Colon (tissue), 2 donors: ENCODE results near the gene EVI5L.
"Not testable (repeated sequence)": the region's sequence is repeated elsewhere in the genome, so short reads cannot be mapped to it uniquely, and the experiment has no call there.

Experiments
- FAIRE-seq: peaks from 2 replicates; lab custom pipeline; 2012; peaks lifted over from hg19 to GRCh38; lab: Jason Lieb, UNC
- donor health status: control.
- donor health status: control.

Gene EVI5L

DNA sequence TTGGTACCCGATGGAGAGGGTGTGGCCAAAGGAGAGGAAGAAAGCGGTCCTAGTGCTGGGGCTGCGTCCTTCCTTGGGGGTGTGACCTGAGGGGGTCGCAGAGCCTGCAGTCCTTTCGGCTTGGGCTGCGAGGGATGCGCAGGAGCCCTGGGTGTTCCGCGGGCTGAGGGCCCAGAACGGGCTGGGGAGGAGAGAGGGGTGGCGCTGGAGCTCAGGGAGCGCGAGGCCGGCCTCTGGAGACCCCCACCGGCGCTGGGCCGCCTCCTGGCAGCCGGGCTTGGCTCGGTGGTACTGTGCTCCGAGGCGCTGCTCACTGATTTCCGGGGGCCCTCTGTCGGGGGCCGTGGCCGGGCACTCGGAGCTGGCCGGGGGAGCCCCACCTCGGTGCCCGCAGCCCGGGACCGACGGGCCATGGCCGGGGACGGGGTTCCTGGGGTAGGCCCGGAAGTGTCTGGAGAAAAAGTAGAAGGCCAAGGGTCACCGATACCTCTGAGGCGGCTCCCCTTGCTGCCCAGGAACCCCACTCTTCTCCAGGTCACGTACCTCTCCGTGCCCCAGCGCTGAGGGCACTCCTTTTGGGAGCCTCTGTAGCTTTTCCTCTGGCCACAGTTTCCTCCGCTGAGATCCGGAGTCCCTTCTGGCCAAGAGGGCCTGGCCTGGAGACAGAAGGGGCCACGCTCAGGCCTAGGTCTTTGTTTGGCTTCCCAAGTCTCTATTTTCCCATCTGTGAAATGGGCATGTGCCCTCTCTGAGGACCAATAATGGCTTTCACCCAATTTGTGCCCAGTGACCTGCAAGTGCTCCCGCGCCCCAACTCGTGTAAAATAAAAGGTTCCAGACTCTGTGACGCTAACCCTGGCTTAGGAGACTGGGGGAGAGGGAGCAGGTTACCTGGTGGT is 42.5 kb downstream of the EVI5L start:
- FAIRE-seq, result no peak

DNA sequence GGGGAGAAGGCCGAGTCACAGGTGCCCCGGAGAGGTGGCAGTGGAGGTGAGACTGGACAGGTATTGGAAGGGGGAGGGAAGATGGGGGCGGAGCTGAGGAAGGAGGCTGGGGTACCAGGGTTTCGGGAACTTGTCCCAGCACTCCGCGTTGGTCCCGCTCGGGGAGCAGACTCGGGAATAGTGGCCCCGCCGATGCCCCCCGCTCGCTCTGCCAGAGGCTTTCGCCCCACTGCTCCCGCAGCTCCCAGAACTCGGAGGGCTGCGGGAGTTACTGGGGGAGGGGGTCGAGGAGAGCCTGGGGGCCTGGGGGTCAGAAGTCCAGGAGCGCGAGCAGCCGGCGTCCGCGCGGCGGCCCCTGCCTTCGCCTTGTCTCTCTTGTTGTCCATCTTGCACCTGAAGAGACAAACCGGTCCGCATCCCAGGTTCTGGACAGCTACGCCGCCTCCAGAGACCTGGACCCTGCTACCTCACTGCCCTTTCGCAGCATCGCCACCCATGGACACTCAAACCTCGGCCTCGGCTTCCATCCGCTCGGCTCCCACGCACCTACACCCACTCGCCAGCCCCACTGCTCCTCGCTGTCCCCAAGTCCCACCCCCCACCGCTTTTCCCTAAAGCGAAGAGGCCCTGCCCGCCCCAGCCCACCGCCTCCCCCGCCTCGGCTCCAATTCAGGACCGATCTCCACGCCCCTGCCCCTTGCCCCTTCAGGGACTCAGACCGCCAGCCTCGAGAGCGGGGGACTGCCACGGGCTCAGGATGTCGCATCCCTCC is 43.5 kb downstream of the EVI5L start:
- no peak for FAIRE-seq

DNA sequence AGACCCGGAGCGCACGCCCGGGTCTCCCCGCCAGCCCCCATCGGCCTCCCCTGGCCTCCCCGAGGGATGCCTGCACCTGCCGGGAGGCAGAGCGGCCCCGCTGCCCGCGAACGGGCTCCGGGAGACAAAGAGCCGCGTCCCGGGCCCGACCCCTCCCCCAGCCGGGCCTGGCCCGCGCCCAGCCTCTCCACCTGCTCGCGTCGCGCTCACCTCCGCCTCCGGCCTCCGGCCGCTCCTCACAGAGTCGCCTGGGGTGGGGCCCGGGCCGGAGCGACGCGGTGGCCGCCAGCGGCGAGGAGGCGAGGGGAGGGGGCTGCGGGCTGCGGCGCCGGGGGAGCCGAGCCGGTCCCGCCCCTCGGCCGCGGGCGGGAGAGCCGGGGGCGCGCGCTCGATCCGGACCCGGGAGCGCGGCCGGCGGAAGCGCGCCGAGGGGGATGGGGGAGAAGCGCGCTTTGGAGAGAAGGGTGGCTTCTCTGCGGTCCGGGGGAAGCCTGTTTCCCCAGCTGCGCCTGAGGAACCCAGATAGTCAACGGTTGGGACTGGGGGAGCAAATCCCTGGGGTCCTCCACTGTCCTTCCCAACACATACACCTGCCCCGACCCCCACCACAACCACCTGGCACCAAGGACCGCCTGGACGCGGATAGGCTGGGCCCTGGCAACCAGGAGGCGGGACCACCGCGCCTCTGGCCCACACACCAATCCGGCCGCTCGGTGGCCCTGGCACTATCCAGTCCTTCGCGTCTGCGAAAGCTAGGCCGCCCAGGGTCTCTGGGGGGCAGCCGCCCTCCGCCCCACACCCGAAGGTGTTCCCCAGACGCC is 44.3 kb downstream of the EVI5L start, which contains the start of gene PRR36:
TSS of gene PRR36 (minus strand) at position 315 of the 821 bp plus-strand sequence. CDS start 701 bp downstream, outside the sequence.
- FAIRE-seq, result no peak

DNA sequence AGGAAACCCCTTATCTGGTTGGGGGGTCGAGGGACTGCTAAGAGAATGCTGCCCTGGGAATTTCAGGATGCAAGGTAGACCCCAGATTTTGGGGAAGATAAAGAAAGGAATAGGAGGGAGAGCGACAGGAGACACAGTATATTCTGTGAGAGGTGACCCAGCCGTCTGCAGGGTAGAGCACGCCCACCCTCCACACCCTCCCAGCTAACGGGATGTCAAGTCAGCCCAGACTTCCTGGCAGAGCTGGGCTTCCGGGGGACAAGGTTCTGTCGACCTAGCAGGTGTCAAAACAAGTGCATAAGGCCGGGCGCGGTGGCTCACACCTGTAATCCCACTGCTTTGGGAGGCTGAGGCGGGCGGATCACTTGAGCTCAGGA is 44.9 kb downstream of the EVI5L start:
- no peak for FAIRE-seq

DNA sequence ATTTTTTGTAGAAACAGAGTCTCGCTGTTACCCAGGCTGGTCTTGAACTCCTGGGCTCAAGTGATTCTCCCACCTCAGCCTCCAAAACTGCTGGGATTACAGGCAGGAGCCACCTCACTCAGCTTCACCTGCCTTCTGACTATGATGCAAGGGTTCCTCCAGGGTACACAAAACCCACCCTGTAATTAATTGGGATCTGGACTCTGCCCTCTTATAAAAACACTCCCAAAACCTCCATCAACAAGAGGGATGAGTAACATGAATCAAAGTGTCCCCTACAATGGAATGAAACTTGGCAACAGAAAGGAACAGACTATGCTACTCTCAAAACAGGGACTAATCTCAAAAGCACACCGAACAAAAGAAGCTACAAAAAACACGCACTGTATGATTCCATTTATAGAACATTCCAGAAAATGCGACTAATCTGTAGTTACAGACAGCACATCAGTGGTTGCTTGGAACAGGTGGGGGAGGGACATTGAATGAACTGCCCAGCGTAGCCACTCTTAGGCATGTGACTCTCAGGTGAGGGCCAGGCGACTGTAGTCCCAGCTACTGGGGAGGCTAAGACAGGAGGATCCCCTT is 47.3 kb downstream of the EVI5L start:
- no peak for FAIRE-seq

DNA sequence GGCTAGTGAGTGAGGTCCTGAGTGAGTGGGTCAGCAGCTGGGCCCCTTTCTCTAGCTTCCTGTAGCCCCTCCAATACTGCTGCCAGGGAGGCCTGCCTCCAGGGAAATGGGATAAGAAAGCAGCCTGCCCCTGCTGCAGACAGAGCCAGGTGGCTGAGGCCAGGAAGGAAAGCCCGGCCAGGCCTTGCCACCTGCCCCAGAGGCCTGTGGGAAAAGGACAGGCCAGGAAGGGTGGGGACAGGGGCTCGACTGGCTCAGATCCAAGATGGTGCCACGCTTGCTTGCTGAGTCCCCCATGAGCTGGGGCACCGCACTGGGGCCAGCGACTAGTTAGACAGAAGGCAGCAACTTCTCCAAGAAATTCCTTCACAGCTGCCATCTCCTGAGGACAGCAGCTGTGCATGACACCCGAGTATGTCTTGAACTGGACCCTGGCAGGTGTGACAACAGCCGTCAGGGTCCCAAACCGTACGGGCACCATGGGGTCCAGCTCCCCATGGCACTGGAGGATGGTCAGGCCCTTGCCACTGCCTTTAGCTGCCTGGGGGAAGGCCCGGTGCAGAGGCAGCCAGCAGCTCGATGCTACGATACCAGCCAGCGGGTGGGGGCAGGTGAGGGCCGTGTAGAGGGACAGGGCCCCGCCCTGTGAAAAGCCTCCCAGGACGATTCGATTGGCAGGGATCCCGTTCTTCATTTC is 49.2 kb downstream of the EVI5L start:
- FAIRE-seq, result no peak

DNA sequence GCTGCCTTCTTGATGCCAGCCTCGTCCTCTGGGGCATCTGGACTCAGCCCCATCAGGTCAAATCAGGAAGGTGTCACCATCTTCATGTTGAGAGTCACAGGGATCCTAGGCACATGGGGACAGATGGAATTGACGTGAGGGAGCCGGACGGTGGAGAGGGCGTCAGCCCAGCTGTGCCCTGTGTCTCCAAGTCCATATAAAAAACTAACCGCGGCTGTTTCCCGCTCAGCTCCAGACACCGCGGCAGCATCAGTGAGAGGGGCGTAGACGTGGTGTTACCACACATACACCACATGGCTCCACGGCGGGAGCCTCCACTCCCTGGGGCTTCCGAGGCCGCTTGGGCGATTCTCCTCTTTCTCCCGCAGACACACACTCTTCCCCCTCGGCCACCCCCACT is 49.8 kb downstream of the EVI5L start:
- FAIRE-seq, result no peak

DNA sequence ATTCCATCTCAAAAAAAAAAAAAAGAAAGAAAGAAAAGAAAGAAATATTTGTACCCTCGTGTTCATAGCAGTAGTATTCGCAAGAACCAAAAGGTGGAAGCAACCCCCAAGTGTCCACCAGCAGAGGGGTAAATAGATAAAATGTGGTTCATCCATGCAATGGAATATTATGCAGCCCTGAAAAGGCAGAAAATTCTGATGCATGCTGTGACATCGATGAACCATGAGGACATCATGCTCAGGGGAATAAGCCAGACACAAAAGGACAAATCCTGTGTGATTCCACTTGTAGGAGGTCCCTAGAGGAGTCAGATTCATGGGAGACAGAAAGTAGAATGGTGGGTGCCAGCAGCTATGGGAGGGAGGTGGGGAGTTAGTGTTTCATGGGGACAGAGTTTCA is 51.9 kb downstream of the EVI5L start:
- FAIRE-seq, result no peak

DNA sequence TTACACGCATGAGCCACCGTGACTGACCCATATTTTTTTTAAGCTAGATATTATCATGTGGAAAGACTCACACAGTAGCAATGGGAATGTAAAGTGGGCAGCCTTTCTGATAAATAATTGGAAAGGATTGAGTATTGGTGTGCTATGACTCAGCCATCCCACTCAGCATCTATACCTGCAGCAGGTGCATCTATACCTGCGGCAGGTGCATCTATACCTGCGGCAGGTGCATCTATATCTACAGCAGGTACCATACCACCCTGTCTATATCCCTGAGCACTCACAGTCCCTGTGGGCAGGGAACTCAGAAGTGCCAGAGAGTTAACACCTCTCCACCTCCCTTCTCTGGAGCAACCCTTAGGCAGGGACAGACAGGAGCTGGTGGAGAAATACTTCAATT is 53.1 kb downstream of the EVI5L start:
- no peak for FAIRE-seq

DNA sequence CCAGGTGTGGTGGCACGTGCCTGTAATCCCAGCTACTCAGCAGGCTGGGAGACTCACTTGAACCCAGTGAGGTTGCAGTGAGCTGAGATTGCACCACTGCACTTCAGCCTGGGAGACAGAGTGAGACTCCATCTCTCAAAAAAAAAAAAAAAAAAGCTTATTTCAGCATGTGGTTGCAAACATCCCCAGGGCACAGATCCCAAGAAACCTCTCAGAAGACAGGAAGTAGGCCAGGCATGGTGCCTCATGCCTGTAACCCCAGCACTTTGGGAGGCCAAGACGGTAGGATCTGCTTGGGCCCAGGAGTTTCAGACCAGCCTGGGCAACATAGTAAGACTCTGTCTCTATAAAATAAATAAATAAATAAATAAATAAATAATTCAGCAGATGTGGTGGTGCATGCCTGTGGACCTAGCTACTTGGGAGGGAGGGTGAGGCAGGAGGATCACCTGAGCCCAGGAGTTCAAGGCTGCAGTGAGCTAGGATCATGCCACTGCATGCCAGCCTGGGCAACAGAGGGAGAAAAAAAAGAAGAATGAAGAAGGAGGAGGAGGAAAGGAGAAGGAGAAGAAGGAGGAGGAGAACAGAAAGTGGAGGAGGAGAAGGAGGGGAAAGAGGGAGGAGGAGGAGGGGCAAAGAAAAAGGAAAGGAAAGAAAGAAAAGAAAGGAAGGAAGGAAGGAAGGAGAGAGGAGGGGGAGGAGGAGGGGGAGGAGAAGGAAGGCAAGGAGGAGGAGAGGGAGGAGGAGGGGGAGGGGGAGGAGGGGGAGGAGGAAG is 54.0 kb downstream of the EVI5L start:
- no peak for FAIRE-seq

DNA sequence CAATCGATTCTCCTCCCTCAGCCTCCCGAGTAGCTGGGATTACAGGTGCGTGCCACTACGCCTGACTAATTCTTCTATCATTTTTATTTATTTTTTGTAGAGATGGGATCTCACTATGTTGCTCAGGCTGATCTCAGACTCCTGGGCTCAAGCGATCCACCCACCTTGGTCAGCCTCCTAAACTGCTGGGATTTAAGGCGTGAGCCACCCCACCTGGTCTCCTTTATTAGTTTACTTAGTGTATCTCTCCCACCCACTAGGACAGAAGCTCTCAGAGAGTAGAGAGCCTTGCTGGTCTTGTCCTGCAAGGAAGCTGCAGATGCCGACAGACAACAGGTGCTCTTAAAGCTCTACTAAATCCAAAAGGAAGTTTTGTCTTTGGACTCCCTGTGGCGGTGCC is 55.8 kb downstream of the EVI5L start:
- FAIRE-seq, result no peak

DNA sequence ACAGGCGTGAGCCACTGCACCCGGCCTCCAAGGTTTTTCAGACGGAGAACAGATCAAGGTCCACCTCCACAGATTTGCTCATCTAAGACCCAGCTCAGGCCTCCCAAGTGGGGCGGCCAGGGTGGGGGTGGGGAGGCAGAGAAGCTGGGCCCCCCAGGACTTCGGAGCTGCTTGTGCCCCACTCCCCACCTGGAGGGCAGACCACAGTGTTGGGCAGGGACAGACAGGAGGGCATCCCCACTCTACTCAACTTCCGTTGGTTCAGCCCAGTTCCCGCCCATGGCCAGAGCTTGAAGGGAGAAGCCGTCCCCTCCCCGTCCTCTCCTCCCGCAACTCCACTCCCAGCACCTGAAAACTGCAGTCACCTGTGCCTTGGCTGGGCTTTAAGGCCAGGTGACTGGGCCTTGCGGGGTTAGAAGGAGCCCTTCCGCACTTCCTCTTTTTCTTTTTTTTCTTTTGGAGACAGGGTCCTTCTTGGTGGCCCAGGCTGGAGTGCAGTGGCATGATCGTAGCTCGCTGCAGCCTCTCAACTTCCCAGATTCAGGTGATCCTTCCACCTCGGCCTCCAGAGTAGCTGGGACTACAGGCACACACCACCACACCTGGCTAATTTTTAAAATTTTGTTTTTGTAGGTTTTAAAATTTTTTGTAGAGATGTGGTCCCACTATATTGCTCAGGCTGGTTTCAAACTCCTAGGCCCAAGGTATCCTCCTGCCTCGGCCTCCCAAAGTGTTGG is 57.6 kb downstream of the EVI5L start:
- FAIRE-seq, result no peak

DNA sequence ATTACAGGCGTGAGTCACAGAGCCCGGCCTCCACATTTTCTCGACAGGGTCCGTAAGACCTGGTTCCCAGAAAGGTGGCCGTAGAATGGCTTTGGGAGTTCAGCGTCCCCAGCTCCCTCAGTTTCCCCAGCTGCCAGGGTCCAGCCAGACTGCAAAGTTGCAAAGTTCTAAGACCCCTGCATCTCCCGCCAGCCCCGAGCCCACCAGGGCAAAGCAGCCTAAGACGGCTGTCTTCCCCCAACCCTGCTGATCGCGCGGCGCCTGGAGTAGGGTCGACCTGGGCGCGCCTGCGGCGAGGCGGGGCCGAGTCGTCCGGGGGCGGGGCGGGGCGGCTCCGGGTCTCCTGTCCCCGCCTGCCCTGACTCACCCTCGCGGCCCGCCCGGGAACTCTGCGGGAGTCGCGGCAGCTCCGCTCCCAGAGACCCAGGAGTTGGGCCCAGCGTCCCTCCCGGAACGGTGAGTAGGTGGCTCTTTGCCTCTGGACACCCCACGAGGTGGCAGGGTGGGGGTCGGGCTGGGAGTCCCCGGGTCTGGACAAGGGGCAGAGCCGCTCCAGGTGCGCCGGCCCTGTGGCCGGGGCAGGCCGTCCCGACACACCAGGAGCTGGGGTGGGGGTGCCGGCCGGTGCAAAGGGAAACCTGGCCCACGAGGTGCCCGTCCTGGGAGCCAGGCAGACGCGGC is 58.3 kb downstream of the EVI5L start, which contains the start of gene LRRC8E:
TSS of gene LRRC8E (plus strand) at position 366 of the 681 bp plus-strand sequence. CDS start 7,094 bp downstream, outside the sequence.
- no peak for FAIRE-seq

DNA sequence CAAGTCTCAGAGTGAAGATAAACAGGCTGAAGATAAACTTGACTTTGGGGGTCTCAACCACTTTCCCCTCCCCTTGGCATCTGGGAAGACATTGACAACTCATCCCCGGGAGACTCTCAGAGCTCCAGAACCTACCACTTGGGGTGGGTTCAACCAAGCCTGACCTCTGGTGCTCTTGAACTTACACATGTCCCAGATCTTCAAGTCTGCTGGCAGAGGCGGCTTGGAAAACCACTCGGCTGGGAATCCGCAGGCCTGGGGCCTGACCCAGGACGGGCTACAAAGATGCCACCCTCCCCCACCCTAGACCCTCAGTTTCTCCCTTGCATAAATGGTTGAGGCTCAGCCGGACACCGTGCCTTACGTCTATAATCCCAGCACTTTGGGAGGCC is 58.8 kb downstream of the EVI5L start:
- no peak for FAIRE-seq

DNA sequence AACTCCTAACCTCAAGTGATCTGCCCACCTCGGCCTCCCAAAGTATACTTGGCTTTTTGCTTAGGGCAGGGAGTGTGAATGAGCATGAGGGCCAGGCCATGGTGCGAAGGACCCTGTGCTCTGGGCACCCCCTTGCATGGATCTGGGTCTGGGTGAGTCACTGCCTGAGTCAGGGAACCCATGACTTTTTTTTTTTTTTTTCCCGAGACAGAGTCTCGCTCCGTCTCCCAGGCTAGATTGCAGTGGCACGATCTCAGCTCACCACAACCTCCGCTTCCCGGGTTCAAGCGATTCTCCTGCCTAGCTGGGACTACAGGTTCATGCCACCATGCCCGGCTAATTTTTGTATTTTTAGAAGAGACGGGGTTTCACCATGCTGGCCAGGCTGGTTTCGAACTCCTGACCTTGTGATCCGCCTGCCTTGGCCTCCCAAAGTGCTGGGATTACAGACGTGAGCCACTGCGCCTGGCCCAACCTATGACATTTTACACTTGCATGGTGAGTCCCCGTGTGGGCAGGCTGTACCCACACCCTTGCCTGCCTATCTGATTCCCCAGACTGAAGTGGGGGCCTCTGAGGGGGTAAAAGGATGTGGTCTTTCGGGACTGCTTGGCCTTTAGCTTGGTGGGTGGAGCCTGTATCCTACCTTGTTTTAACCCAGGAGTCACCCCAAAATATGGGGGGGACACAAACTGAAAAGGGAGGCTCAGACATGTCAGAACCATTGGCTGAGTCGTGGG is 63.5 kb downstream of the EVI5L start:
- not testable (repeated sequence) for FAIRE-seq

DNA sequence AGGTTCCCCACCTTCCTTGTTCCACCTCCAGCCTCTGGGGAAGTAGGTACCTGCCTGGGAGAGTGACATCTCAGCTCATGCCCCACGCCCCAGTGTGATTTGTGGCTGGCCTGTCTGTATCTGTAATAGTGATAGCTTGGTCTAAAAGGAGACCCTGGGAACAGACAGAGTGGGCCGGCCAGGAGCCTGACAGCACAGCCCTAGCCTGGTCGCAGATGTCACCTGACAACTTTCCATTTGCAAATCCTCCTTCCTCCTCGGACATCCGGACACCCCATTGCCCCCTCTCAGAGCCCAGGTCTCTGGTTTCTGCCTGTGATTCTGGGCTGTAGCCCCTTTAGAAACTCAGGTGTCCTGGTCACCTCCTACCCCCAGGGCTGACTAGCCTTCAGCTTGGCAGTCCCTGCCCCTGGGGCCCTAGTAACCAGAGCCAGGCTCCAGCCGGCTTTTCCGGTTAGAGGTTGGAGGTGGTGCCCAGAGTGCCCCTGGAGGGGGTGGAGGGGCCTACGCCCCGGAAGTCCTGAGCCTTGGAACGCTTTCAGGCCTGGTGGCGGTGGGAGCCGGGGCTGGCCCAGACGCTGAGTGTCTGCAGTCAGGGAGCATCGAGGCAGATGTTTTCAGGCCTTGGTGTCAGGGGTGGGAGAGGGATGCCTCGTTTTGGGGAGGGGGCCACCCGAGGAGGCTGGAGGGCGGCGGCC is 64.7 kb downstream of the EVI5L start:
- FAIRE-seq, result no peak

DNA sequence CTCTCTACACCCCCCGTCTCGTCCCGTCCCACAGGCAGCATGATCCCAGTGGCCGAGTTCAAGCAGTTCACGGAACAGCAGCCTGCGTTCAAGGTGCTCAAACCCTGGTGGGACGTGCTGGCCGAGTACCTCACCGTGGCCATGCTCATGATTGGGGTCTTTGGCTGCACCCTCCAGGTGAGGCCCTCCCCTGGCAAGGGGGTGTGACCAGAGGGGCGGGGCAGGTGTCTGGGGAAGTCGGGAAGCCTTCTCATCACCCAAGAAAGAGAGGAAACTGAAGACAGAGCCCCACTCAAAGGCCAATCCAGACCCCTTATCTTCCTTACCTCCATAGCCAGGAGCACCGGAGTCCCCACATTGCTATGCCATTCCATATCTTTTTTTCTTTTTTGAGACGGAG is 65.5 kb downstream of the EVI5L start:
- FAIRE-seq, result no peak

DNA sequence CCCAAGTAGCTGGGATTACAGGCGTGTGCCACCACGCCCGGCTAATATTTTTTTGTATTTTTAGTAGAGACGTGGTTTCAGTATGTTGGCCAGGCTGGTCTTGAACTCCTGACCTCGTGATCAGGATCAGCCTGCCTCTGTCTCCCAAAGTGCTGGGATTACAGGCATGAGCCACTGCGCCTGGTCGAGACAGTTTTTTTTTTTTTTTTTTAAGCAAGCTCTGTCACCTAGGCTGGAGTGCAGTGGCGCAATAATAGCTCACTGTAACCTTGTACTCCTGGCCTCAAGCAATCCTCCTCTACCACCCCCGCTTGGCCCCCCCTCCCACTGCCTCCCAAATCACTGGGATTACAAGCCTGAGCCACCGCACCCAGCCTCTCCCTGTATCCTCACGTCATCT is 67.3 kb downstream of the EVI5L start:
- FAIRE-seq, result no peak
